ENCODE results near the gene XYLB. TPM values are rescaled to one million over a fixed set of nuclear protein-coding genes. Genes with fewer than 3 reads are reported as not detected.

The XYLB gene
- total RNA-seq, 1 experiment from 2014 or later, result 11.2 TPM

DNA sequence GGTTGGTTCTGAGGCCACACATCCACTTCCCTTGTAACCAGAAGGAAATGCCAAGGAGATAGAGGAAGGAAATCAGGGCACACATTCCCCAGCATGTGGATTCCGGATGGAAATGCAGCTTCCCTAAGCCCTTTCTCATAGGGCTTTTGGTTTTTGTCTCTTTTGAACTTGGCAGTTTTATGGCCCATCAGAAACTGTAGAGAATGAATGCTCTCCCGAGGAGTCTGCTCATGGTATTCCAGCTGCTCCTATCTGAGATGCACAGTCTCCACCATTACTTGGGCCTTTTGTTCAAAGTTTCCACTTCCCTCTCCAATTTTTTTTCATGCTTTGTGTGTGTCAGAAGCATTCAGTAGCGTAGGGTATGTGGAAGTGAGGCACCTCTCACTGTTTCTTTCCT lies 21.2 kb downstream of the XYLB start:
- H3K4me1 ChIP-seq (ENCODE audit: insufficient read depth, low read length), result no peaks in the 10 kb centered on the region
- H3K36me3 ChIP-seq (ENCODE audit: low read depth, low read length), result peaks cover 47% of the 10 kb centered on the region
- no peak overlapping the region for H2AFZ ChIP-seq (ENCODE audit: low read length)
- TF ChIP-seq EZH2 (IDR thresholded peaks at IDR 0.05; ENCODE audit: low read length, unreplicated experiment), result no peak
- TF ChIP-seq, protein P1, sequence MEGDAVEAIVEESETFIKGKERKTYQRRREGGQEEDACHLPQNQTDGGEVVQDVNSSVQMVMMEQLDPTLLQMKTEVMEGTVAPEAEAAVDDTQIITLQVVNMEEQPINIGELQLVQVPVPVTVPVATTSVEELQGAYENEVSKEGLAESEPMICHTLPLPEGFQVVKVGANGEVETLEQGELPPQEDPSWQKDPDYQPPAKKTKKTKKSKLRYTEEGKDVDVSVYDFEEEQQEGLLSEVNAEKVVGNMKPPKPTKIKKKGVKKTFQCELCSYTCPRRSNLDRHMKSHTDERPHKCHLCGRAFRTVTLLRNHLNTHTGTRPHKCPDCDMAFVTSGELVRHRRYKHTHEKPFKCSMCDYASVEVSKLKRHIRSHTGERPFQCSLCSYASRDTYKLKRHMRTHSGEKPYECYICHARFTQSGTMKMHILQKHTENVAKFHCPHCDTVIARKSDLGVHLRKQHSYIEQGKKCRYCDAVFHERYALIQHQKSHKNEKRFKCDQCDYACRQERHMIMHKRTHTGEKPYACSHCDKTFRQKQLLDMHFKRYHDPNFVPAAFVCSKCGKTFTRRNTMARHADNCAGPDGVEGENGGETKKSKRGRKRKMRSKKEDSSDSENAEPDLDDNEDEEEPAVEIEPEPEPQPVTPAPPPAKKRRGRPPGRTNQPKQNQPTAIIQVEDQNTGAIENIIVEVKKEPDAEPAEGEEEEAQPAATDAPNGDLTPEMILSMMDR (conservative IDR thresholded peaks at IDR 0.05; ENCODE audit: low read depth, low read length), result no peak
- no peak for TF ChIP-seq EZH2phosphoT487 (IDR thresholded peaks at IDR 0.05; ENCODE audit: borderline replicate concordance, low read length)
- intact Hi-C loops (cut with micrococcal nuclease), result no loop called here
- ChIA-PET POLR2A (ENCODE audit: unreplicated experiment) (no interaction called here), CTCF (no interaction called here)
- no peaks in the 10 kb centered on the region for H3K9me3 ChIP-seq (ENCODE audit: low read length)
- DNase-seq, result no peak
- H4K20me1 ChIP-seq (ENCODE audit: low read length), result no peaks in the 10 kb centered on the region
- no peaks in the 10 kb centered on the region for H3K27me3 ChIP-seq (ENCODE audit: low read length)
- ATAC-seq, result no peak
- H3K9ac ChIP-seq (ENCODE audit: low read length), result no peak overlapping the region
- no peak overlapping the region for H3K4me2 ChIP-seq (ENCODE audit: low read length)
- H3K27ac ChIP-seq (ENCODE audit: low read length), result no peak overlapping the region
- H3K79me2 ChIP-seq (ENCODE audit: low read length), result no peaks in the 10 kb centered on the region
- H3K4me3 ChIP-seq (ENCODE audit: low read length), result no peak overlapping the region
- BruUV-seq (replicated peaks), result no TSS peak
- H3F3A ChIP-seq (ENCODE audit: low read length, unreplicated experiment), result no peaks in the 10 kb centered on the region
- no peaks in the 10 kb centered on the region for H3K9me2 ChIP-seq (replicated peaks; ENCODE audit: low read length)

DNA sequence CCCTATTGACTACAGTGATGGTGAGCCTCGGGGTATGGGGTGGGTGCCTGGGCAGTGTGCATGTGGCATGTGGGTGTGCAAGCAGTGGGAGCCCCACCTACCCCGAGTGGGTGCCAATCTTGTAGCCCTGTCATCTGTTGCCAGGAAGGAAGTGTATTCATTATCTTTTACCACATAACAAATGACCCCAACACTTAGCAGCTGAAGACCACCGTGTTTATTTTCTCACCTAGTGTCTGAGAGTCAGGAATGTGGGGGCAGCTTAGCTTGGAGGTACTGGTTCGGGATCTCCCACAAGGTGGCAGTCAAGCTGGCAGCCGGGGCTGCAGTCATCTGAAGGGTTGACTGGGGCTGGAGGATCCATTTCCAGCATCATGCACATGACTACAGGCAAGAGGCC lies 21.7 kb downstream of the XYLB start:
- POLR2A ChIA-PET (ENCODE audit: unreplicated experiment), result no interaction called here
- intact Hi-C loops (cut with micrococcal nuclease), result no loop called here

DNA sequence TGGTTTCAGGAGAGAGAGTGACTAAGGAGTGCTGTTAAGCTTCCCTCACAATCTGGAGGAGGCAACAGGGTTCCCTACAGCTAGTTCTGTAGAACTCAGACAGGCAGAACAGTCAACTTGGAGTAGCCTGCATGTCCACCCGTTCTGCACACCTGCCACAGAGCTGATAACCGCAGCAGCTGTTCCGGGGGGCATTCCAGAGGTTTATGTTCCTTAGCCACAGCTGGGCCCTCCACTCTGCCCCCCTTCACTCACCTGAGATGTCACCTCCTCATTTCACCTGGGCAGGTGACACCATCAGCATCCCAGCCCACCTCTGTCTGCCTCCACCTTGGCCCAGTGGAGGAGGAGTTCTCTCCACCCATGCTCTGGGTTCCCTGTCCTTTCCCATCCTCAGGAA lies 22.6 kb downstream of the XYLB start:
- POLR2A ChIA-PET (ENCODE audit: unreplicated experiment), result no interaction called here
- no TSS peak for BruUV-seq (replicated peaks)
- ATAC-seq, result no peak
- H3K4me2 ChIP-seq (ENCODE audit: low read length), result no peak overlapping the region
- DNase-seq, result no peak
- no peaks in the 10 kb centered on the region for H4K20me1 ChIP-seq (ENCODE audit: low read length)
- H3K9me3 ChIP-seq (ENCODE audit: low read length), result no peaks in the 10 kb centered on the region
- TF ChIP-seq EZH2phosphoT487 (IDR thresholded peaks at IDR 0.05; ENCODE audit: borderline replicate concordance, low read length) (no peak), EZH2 (IDR thresholded peaks at IDR 0.05; ENCODE audit: low read length, unreplicated experiment) (no peak)
- TF ChIP-seq, protein P1 (conservative IDR thresholded peaks at IDR 0.05; ENCODE audit: low read depth, low read length), result no peak
- H3K27ac ChIP-seq (ENCODE audit: low read length), result no peak overlapping the region
- no peaks in the 10 kb centered on the region for H3K79me2 ChIP-seq (ENCODE audit: low read length)
- no peaks in the 10 kb centered on the region for H3F3A ChIP-seq (ENCODE audit: low read length, unreplicated experiment)
- no peaks in the 10 kb centered on the region for H3K4me1 ChIP-seq (ENCODE audit: insufficient read depth, low read length)
- intact Hi-C loops (cut with micrococcal nuclease), result no loop called here
- no peak overlapping the region for H3K4me3 ChIP-seq (ENCODE audit: low read length)
- CTCF ChIA-PET, result no interaction called here
- H3K9ac ChIP-seq (ENCODE audit: low read length), result no peak overlapping the region
- no peaks in the 10 kb centered on the region for H3K27me3 ChIP-seq (ENCODE audit: low read length)
- no peaks in the 10 kb centered on the region for H3K9me2 ChIP-seq (replicated peaks; ENCODE audit: low read length)
- H3K36me3 ChIP-seq (ENCODE audit: low read depth, low read length), result peaks cover 51% of the 10 kb centered on the region
- H2AFZ ChIP-seq (ENCODE audit: low read length), result no peak overlapping the region

More for the DNA sequence above, 21.7 kb downstream of the XYLB start:
- DNase-seq (peak; percentile 3), ATAC-seq (no peak)
- Histone ChIP-seq H3K36me3 (ENCODE audit: low read depth, low read length) (peaks cover 49% of the 10 kb centered on the region), H3F3A (ENCODE audit: low read length, unreplicated experiment) (no peaks in the 10 kb centered on the region), H3K4me2 (ENCODE audit: low read length) (no peak overlapping the region), H3K79me2 (ENCODE audit: low read length) (no peaks in the 10 kb centered on the region), H3K4me1 (ENCODE audit: insufficient read depth, low read length) (no peaks in the 10 kb centered on the region), H3K27me3 (ENCODE audit: low read length) (no peaks in the 10 kb centered on the region), H3K9me3 (ENCODE audit: low read length) (no peaks in the 10 kb centered on the region), H2AFZ (ENCODE audit: low read length) (no peak overlapping the region), H3K9ac (ENCODE audit: low read length) (no peak overlapping the region), H3K27ac (ENCODE audit: low read length) (no peak overlapping the region), H4K20me1 (ENCODE audit: low read length) (no peaks in the 10 kb centered on the region), H3K9me2 (replicated peaks; ENCODE audit: low read length) (no peaks in the 10 kb centered on the region), H3K4me3 (ENCODE audit: low read length) (no peak overlapping the region)
- no TSS peak for BruUV-seq (replicated peaks)
- CTCF ChIA-PET, result no interaction called here
- TF ChIP-seq EZH2 (IDR thresholded peaks at IDR 0.05; ENCODE audit: low read length, unreplicated experiment) (no peak), EZH2phosphoT487 (IDR thresholded peaks at IDR 0.05; ENCODE audit: borderline replicate concordance, low read length) (no peak)
- TF ChIP-seq, protein P1 (conservative IDR thresholded peaks at IDR 0.05; ENCODE audit: low read depth, low read length), result peak; percentile 23; the same call in 1 of the 2 replicates

All from PC-3 (cell line).